Skin epidermis (tissue), 12 donors: ENCODE data around the gene PTPRZ1.

Source experiments
- H3K27ac ChIP-seq, 21 experiments: fragments of 200-600 bp; sonication (generic) in 11 of 21; one replicate each; pipeline ENCODE4 v1.5.0; 2020; ENCODE audit warnings: mild to moderate bottlenecking in 3 of 21, inconsistent platforms in 2 of 21, moderate library complexity in 2 of 21
- H3K4me3 ChIP-seq, 7 experiments: fragments of 200-600 bp; sonication (generic) in 2 of 7; one replicate each; pipeline ENCODE4 v1.5.0; 2020; ENCODE audit warnings: inconsistent platforms in 2 of 7, mild to moderate bottlenecking in 2 of 7, moderate library complexity in 1 of 7

Gene PTPRZ1

GRCh38 chr7:121941830-121942229, 68.9 kb downstream of the PTPRZ1 start:
- peak overlapping the region in 1 of 21 experiments; percentile 37 for H3K27ac ChIP-seq
- H3K4me3 ChIP-seq, result no peak overlapping the region

GRCh38 chr7:121945066-121945465, 72.1 kb downstream of the PTPRZ1 start:
- Histone ChIP-seq H3K27ac (peak overlapping the region in 6 of 21 experiments; percentile 4 to 61 (median 48)), H3K4me3 (no peak overlapping the region)

- peak overlapping the region in 15 of 21 experiments; percentile 3 to 75 (median 48) for H3K27ac ChIP-seq
These were observed 72.7 kb downstream of the PTPRZ1 start for GRCh38 chr7:121945480-121946236.

GRCh38 chr7:121953164-121953563, 80.2 kb downstream of the PTPRZ1 start:
- no peak overlapping the region for H3K4me3 ChIP-seq
- H3K27ac ChIP-seq, result no peak overlapping the region

More at GRCh38 chr7:121945480-121946236, 72.7 kb downstream of the PTPRZ1 start:
- H3K4me3 ChIP-seq, result no peak overlapping the region

GRCh38 chr7:121953601-121954000, 80.6 kb downstream of the PTPRZ1 start:
- Histone ChIP-seq H3K27ac (no peak overlapping the region), H3K4me3 (no peak overlapping the region)

- H3K27ac ChIP-seq, result no peak overlapping the region
- no peak overlapping the region for H3K4me3 ChIP-seq
These were observed 81.8 kb downstream of the PTPRZ1 start for GRCh38 chr7:121954803-121955202.

GRCh38 chr7:121957626-121958025, 84.7 kb downstream of the PTPRZ1 start:
- Histone ChIP-seq H3K4me3 (no peak overlapping the region), H3K27ac (no peak overlapping the region)

- Histone ChIP-seq H3K27ac (peak overlapping the region in 2 of 21 experiments; percentile 3 to 39), H3K4me3 (no peak overlapping the region)
These were observed 87.7 kb downstream of the PTPRZ1 start for GRCh38 chr7:121960678-121961077.

GRCh38 chr7:121961089-121961867, 88.3 kb downstream of the PTPRZ1 start:
- Histone ChIP-seq H3K4me3 (no peak overlapping the region), H3K27ac (peak overlapping the region in 2 of 21 experiments; percentile 3 to 39)

- H3K27ac ChIP-seq, result no peak overlapping the region
- H3K4me3 ChIP-seq, result no peak overlapping the region
These were observed 93.4 kb downstream of the PTPRZ1 start for GRCh38 chr7:121966276-121966934.

GRCh38 chr7:121966935-121967332, 94.0 kb downstream of the PTPRZ1 start:
- Histone ChIP-seq H3K27ac (no peak overlapping the region), H3K4me3 (no peak overlapping the region)

GRCh38 chr7:121985476-121986030, 112.6 kb downstream of the PTPRZ1 start:
- Histone ChIP-seq H3K4me3 (no peak overlapping the region), H3K27ac (no peak overlapping the region)

- no peak overlapping the region for H3K27ac ChIP-seq
- H3K4me3 ChIP-seq, result no peak overlapping the region
These were observed 119.1 kb downstream of the PTPRZ1 start for GRCh38 chr7:121992068-121992467.

GRCh38 chr7:121994625-121995410, 121.9 kb downstream of the PTPRZ1 start:
- H3K27ac ChIP-seq, result no peak overlapping the region

GRCh38 chr7:122006687-122007086, 133.7 kb downstream of the PTPRZ1 start:
- H3K27ac ChIP-seq, result no peak overlapping the region
- no peak overlapping the region for H3K4me3 ChIP-seq

More at GRCh38 chr7:121994625-121995410, 121.9 kb downstream of the PTPRZ1 start:
- no peak overlapping the region for H3K4me3 ChIP-seq

GRCh38 chr7:122010116-122010515, 137.2 kb downstream of the PTPRZ1 start:
- H3K27ac ChIP-seq, result no peak overlapping the region
- H3K4me3 ChIP-seq, result no peak overlapping the region

GRCh38 chr7:122013065-122013464, 140.1 kb downstream of the PTPRZ1 start:
- Histone ChIP-seq H3K4me3 (no peak overlapping the region), H3K27ac (no peak overlapping the region)

GRCh38 chr7:122013630-122014029, 140.7 kb downstream of the PTPRZ1 start:
- H3K27ac ChIP-seq, result no peak overlapping the region
- no peak overlapping the region for H3K4me3 ChIP-seq

GRCh38 chr7:122014697-122015096, 141.7 kb downstream of the PTPRZ1 start:
- no peak overlapping the region for H3K4me3 ChIP-seq
- H3K27ac ChIP-seq, result no peak overlapping the region
